SK-MEL-5 (cell line): ENCODE measurements around the gene COX11. TPM values are rescaled to one million over a fixed set of nuclear protein-coding genes. Genes with fewer than 3 reads are reported as not detected.
A peak's percentile ranks its signal among the peaks of the same experiment; 100 is the strongest.

Source experiments
- DNase-seq: peaks from one replicate; pipeline ENCODE4 v3.0.0-alpha.2; 2016; ENCODE audit warnings: low read depth, low spot score
- in situ Hi-C: cut with HindIII; loops from 2 replicates; pipeline ENCODE4 v1.10.0; 2016; ENCODE audit warnings: low sequenced_read_pairs, high pct_unique_total_duplicates, low pct_unique_long_range_greater_than_20kb
- polyA plus RNA-seq, 2 experiments: library from polyadenylated mRNA; depleted of rRNA; stranded (reverse); fragments of >200 nt; gene quantifications; 2 replicates each; pipeline ENCODE4 v1.2.3, GENCODE V29; 2015
- total RNA-seq: library from RNA; depleted of rRNA; stranded (reverse); fragments of >200 nt; shearing (Covaris generic); gene quantifications from 2 replicates; pipeline ENCODE4 v1.2.3, GENCODE V29; 2014; rRNA removed

COX11 gene
- 49.7 and 56.9 TPM in 2 replicates for total RNA-seq
- polyA plus RNA-seq (2015; cell fraction: cytosol; rRNA removed): 34.0 and 45.7 TPM in 2 replicates
- 49.2 and 53.9 TPM in 2 replicates for polyA plus RNA-seq (2015; cell fraction: nucleus; rRNA removed)

- in situ Hi-C loops: no loop called here
Observed at GRCh38 chr17:54968262-54968987, at the start of gene COX11, which contains the start of gene STXBP4. Gene COX11, minus strand, starts transcription at chr17:54968654. Its CDS starts 8 bp downstream, at chr17:54968646. Gene STXBP4, plus strand, starts transcription at chr17:54968765. Its CDS starts 17,455 bp downstream, at chr17:54986220.

GRCh38 chr17:55005520-55005919 lies 37.1 kb upstream of the COX11 start:
- peak; percentile 53 for DNase-seq
- in situ Hi-C loops: no loop called here

More at GRCh38 chr17:54968262-54968987, at the start of gene COX11, which contains the start of gene STXBP4:
- peak; percentile 96 for DNase-seq

- in situ Hi-C loops: no loop called here
- DNase-seq: no peak
Observed at GRCh38 chr17:55004484-55004883, 36.0 kb upstream of the COX11 start.

GRCh38 chr17:55002458-55002857 lies 34.0 kb upstream of the COX11 start:
- DNase-seq: peak; percentile 5
- in situ Hi-C loops: no loop called here

GRCh38 chr17:54996441-54996840 lies 28.0 kb upstream of the COX11 start:
- in situ Hi-C loops: no loop called here

GRCh38 chr17:54992797-54993639 lies 24.6 kb upstream of the COX11 start:
- DNase-seq: peak; percentile 68
- in situ Hi-C loops: no loop called here

More at GRCh38 chr17:54996441-54996840, 28.0 kb upstream of the COX11 start:
- DNase-seq: no peak

GRCh38 chr17:54991567-54991966 lies 23.1 kb upstream of the COX11 start:
- in situ Hi-C loops: no loop called here
- DNase-seq: no peak

- in situ Hi-C loops: no loop called here
- DNase-seq: no peak
Observed at GRCh38 chr17:54990118-54990517, 21.7 kb upstream of the COX11 start.

- no peak for DNase-seq
- in situ Hi-C loops: no loop called here
Observed at GRCh38 chr17:54985476-54985875, 17.0 kb upstream of the COX11 start.

GRCh38 chr17:54983260-54983659 lies 14.8 kb upstream of the COX11 start:
- in situ Hi-C loops: no loop called here
- no peak for DNase-seq

- in situ Hi-C loops: no loop called here
- DNase-seq: no peak
Observed at GRCh38 chr17:54982399-54982798, 13.9 kb upstream of the COX11 start.

GRCh38 chr17:54980375-54980774 lies 11.9 kb upstream of the COX11 start:
- DNase-seq: no peak
- in situ Hi-C loops: no loop called here

GRCh38 chr17:54979657-54980056 lies 11.2 kb upstream of the COX11 start:
- DNase-seq: no peak
- in situ Hi-C loops: no loop called here

- no peak for DNase-seq
- in situ Hi-C loops: no loop called here
Observed at GRCh38 chr17:54977744-54978143, 9.3 kb upstream of the COX11 start.

- no peak for DNase-seq
- in situ Hi-C loops: no loop called here
Observed at GRCh38 chr17:54976316-54976715, 7.9 kb upstream of the COX11 start.

- in situ Hi-C loops: no loop called here
- DNase-seq: no peak
Observed at GRCh38 chr17:54974759-54975158, 6.3 kb upstream of the COX11 start.

- in situ Hi-C loops: no loop called here
- no peak for DNase-seq
Observed at GRCh38 chr17:54972406-54973138, 4.1 kb upstream of the COX11 start.

- in situ Hi-C loops: no loop called here
- no peak for DNase-seq
Observed at GRCh38 chr17:54971901-54972300, 3.4 kb upstream of the COX11 start.
